ENCODE measurements around the gene GDF7.

DNA sequence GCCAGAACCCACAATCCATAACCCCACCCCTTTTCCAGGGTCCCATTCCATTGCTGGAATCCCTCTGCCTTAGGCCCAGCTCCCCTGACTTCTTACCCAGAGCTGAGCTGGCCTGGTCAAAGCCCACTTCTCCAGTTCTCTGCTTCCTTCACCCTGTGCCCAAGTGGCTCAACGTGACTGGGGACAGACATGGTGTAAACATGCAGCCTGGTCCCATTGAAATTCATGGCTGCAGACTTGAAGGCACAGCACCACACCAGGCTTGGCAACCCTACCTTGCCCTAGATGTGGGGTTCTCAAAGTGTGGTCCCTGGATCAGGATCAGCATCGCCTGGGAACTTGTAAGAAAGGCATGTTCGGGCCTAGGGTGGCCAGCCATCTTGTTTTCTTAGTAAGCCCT lies 19.7 kb upstream of the GDF7 start:
- TF ChIP-seq, protein P1, sequence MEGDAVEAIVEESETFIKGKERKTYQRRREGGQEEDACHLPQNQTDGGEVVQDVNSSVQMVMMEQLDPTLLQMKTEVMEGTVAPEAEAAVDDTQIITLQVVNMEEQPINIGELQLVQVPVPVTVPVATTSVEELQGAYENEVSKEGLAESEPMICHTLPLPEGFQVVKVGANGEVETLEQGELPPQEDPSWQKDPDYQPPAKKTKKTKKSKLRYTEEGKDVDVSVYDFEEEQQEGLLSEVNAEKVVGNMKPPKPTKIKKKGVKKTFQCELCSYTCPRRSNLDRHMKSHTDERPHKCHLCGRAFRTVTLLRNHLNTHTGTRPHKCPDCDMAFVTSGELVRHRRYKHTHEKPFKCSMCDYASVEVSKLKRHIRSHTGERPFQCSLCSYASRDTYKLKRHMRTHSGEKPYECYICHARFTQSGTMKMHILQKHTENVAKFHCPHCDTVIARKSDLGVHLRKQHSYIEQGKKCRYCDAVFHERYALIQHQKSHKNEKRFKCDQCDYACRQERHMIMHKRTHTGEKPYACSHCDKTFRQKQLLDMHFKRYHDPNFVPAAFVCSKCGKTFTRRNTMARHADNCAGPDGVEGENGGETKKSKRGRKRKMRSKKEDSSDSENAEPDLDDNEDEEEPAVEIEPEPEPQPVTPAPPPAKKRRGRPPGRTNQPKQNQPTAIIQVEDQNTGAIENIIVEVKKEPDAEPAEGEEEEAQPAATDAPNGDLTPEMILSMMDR (conservative IDR thresholded peaks at IDR 0.05; ENCODE audit: low read depth, low read length), result no peak
- no peak for TF ChIP-seq POLR2A (IDR thresholded peaks at IDR 0.05; ENCODE audit: low read depth, low read length)
- TF ChIP-seq MXI1 (IDR thresholded peaks at IDR 0.05; ENCODE audit: borderline replicate concordance, low read depth, low read length), result no peak
- TF ChIP-seq CEBPB (IDR thresholded peaks at IDR 0.05; ENCODE audit: low read depth, low read length), result no peak
- no peak for TF ChIP-seq CHD1 (IDR thresholded peaks at IDR 0.05; ENCODE audit: low read depth, low read length)
- TF ChIP-seq RFX5 (IDR thresholded peaks at IDR 0.05; ENCODE audit: low read depth, low read length), result no peak
- no peak for TF ChIP-seq RCOR1 (IDR thresholded peaks at IDR 0.05; ENCODE audit: insufficient replicate concordance, low read length)
- no peak for TF ChIP-seq RAD21 (IDR thresholded peaks at IDR 0.05; ENCODE audit: low read length)
- no peak for TF ChIP-seq MAFK (IDR thresholded peaks at IDR 0.05; ENCODE audit: low read depth, low read length)
- no peak for TF ChIP-seq BHLHE40 (IDR thresholded peaks at IDR 0.05; ENCODE audit: low read depth, low read length)

Data from IMR-90 (cell line).